Endodermal cell (in vitro differentiated cells): ENCODE results near the gene FKBP2. TPM values are rescaled to one million over a fixed set of nuclear protein-coding genes. Genes with fewer than 3 reads are reported as not detected.

Experiments used
- DNase-seq: peaks from one replicate; pipeline ENCODE4 v3.0.0-alpha.2; 2017
- H3K27ac ChIP-seq: 2 replicates; pipeline ENCODE4 v1.5.1; 2013; ENCODE audit warnings: mild to moderate bottlenecking, low read depth, low read length, moderate library complexity
- H3K27me3 ChIP-seq: 2 replicates; pipeline ENCODE4 v1.6.1; 2013; ENCODE audit warnings: mild to moderate bottlenecking, low read length, moderate library complexity; ENCODE audit not compliant: insufficient read depth, control insufficient read depth, poor library complexity, severe bottlenecking
- H3K36me3 ChIP-seq: 2 replicates; pipeline ENCODE4 v1.7.0; 2013; ENCODE audit warnings: mild to moderate bottlenecking, low read length, moderate library complexity; ENCODE audit not compliant: control insufficient read depth, insufficient read depth
- H3K4me1 ChIP-seq: one replicate; pipeline ENCODE4 v1.7.0; 2013; ENCODE audit warnings: low read length; ENCODE audit not compliant: control insufficient read depth, insufficient read depth
- H3K4me3 ChIP-seq: 2 replicates; pipeline ENCODE4 v1.5.1; 2013; ENCODE audit warnings: mild to moderate bottlenecking, low read length, moderate library complexity
- H3K9ac ChIP-seq: 2 replicates; pipeline ENCODE4 v1.6.1; 2013; ENCODE audit warnings: mild to moderate bottlenecking, low read length, moderate library complexity; ENCODE audit not compliant: poor library complexity, severe bottlenecking; ENCODE audit errors: extremely low read depth
- H3K9me3 ChIP-seq: 2 replicates; pipeline ENCODE4 v1.6.1; 2013; ENCODE audit warnings: mild to moderate bottlenecking, low read length, moderate library complexity; ENCODE audit not compliant: control insufficient read depth
- H3K27ac Mint-ChIP-seq: 2 replicates; pipeline ENCODE4 v1.8.0; 2020; ENCODE audit warnings: mixed read lengths
- H3K27me3 Mint-ChIP-seq: 2 replicates; pipeline ENCODE4 v1.8.0; 2021; ENCODE audit warnings: mild to moderate bottlenecking, mixed read lengths; ENCODE audit not compliant: insufficient read depth
- H3K36me3 Mint-ChIP-seq: 2 replicates; pipeline ENCODE4 v1.8.0; 2020; ENCODE audit warnings: low read depth, mixed read lengths
- H3K4me1 Mint-ChIP-seq: 2 replicates; pipeline ENCODE4 v1.8.0; 2020; ENCODE audit warnings: mixed read lengths
- H3K4me3 Mint-ChIP-seq: 2 replicates; pipeline ENCODE4 v1.8.0; 2020; ENCODE audit warnings: mild to moderate bottlenecking, moderate library complexity, mixed read lengths
- H3K9me3 Mint-ChIP-seq: 2 replicates; pipeline ENCODE4 v1.8.0; 2020; ENCODE audit warnings: mild to moderate bottlenecking, mixed read lengths
- CTCF ChIP-seq: fragments of 200-600 bp; sonication (generic); conservative IDR thresholded peaks from 2 replicates; pipeline ENCODE4 v1.5.0; 2021; ENCODE audit warnings: antibody characterized with exemption, mild to moderate bottlenecking
- WGBS, 2 experiments: methylation state at CpG; one replicate each; pipeline versions ENCODE4 v1.1.5 to v1.1.7; 2013; ENCODE audit warnings: missing lambda C conversion rate in 2 of 2, mixed read lengths in 1 of 2; ENCODE audit not compliant: insufficient coverage in 1 of 2, insufficient read length in 1 of 2; 5-methylcytosine and 5-hydroxymethylcytosine counted together
- total RNA-seq, 2 donors: library from RNA; stranded (reverse); fragmentation: NEBNext Ultra II Directional in 1 of 2; extraction: Animal tissue kit (Norgen Biotek cat#: 25700) in 1 of 2; gene quantifications; 2 replicates in 1 of 2; 3 replicates in 1 of 2; pipeline ENCODE4 v1.2.1, GENCODE V29; 2021

Gene FKBP2
- total RNA-seq, 2 donors from 2014 or later = 44.6 to 53.7 TPM

- Mint-ChIP-seq H3K36me3 (peaks cover 81% of the 10 kb centered on the region), H3K27ac (no peak overlapping the region), H3K4me1 (no peaks in the 10 kb centered on the region), H3K9me3 (no peaks in the 10 kb centered on the region), H3K4me3 (no peak overlapping the region), H3K27me3 (no peaks in the 10 kb centered on the region)
- no peak for TF ChIP-seq CTCF
- no peaks in the 10 kb centered on the region for H3K27me3 ChIP-seq
- H3K36me3 ChIP-seq = peaks cover 93% of the 10 kb centered on the region
- DNase-seq = no peak
- H3K4me3 ChIP-seq = no peak overlapping the region
- H3K9ac ChIP-seq = no peak overlapping the region
- H3K4me1 ChIP-seq = no peaks in the 10 kb centered on the region
- WGBS, 2 experiments = 95 to 98% methylated on average over 2 of the region's 2 CpGs
- H3K9me3 ChIP-seq = no peaks in the 10 kb centered on the region
- H3K27ac ChIP-seq = no peak overlapping the region
Observed at GRCh38 chr11:64198511-64198910, 42.4 kb upstream of the FKBP2 start.

- DNase-seq = no peak
- Histone ChIP-seq H3K9me3 (no peaks in the 10 kb centered on the region), H3K4me3 (no peak overlapping the region), H3K4me1 (peaks cover 3% of the 10 kb centered on the region), H3K36me3 (peaks cover 93% of the 10 kb centered on the region), H3K27me3 (no peaks in the 10 kb centered on the region), H3K9ac (no peak overlapping the region), H3K27ac (no peak overlapping the region)
- TF ChIP-seq CTCF = no peak
- 94 to 100% methylated on average over 3 of the region's 3 CpGs for whole genome bisulfite sequencing, 2 experiments
- peaks cover 75% of the 10 kb centered on the region for H3K36me3 Mint-ChIP-seq
- H3K27me3 Mint-ChIP-seq = no peaks in the 10 kb centered on the region
- no peaks in the 10 kb centered on the region for H3K9me3 Mint-ChIP-seq
- no peak overlapping the region for H3K27ac Mint-ChIP-seq
- no peaks in the 10 kb centered on the region for H3K4me1 Mint-ChIP-seq
- H3K4me3 Mint-ChIP-seq = no peak overlapping the region
Observed at GRCh38 chr11:64201543-64201942, 39.4 kb upstream of the FKBP2 start.

GRCh38 chr11:64202992-64203391 is 37.9 kb upstream of the FKBP2 start:
- Histone ChIP-seq H3K4me3 (no peak overlapping the region), H3K4me1 (peaks cover 3% of the 10 kb centered on the region), H3K9me3 (no peaks in the 10 kb centered on the region), H3K27ac (no peak overlapping the region), H3K27me3 (no peaks in the 10 kb centered on the region), H3K9ac (no peak overlapping the region), H3K36me3 (peaks cover 84% of the 10 kb centered on the region)
- WGBS, 2 experiments = 93 to 96% methylated on average over 9 of the region's 9 CpGs
- Mint-ChIP-seq H3K9me3 (no peaks in the 10 kb centered on the region), H3K4me3 (no peak overlapping the region), H3K36me3 (peaks cover 60% of the 10 kb centered on the region), H3K27ac (no peak overlapping the region), H3K27me3 (no peaks in the 10 kb centered on the region), H3K4me1 (no peaks in the 10 kb centered on the region)
- DNase-seq = no peak
- TF ChIP-seq CTCF = no peak
